ENCODE results near the gene S100A6. TPM values are rescaled to one million over a fixed set of nuclear protein-coding genes. Genes with fewer than 3 reads are reported as not detected.

The S100A6 gene
- total RNA-seq, 8 experiments from 2014 or later = 0.49 to 2,482 (median 5.7) TPM

GRCh38 chr1:153494976-153495535, 40.7 kb downstream of the S100A6 start:
- Histone ChIP-seq H3K4me1 (replicated peaks in 1 of 2) (peaks cover 0 to 9% of the 10 kb centered on the region in 2 donors), H3K27ac (no peak overlapping the region), H3K4me3 (no peak overlapping the region)
- peak; percentile 38 to 95 (median 78) for ATAC-seq (replicated peaks in 6 of 8)
- 0 to 80% (median 50%) methylated on average over 1 to 5 of the region's 6 CpGs; no CpG with 5 or more reads in 1 of the 10 experiments for WGBS, 10 experiments
- in situ Hi-C loops (cut with MboI; ENCODE audit: low pct_unique_long_range_greater_than_20kb in 2 of 9, low sequenced_read_pairs in 9 of 9, unreplicated experiment in 9 of 9) = loop anchor here in 4 of 9 experiments (10.0 to 25.0 kb wide), 2 partner anchors 133 to 140 kb away; partner anchors contain the start of gene S100A9 (in 4 of the 4)

GRCh38 chr1:153493343-153493960, 42.3 kb downstream of the S100A6 start:
- H3K27ac ChIP-seq = no peak overlapping the region
- H3K4me1 ChIP-seq (replicated peaks in 1 of 2) = peaks cover 0 to 9% of the 10 kb centered on the region in 2 donors
- in situ Hi-C loops (cut with MboI; ENCODE audit: low pct_unique_long_range_greater_than_20kb in 2 of 9, low sequenced_read_pairs in 9 of 9, unreplicated experiment in 9 of 9) = loop anchor here in 4 of 9 experiments (10.0 to 25.0 kb wide), 2 partner anchors 131 to 139 kb away; partner anchors contain the start of gene S100A9 (in 4 of the 4)
- no peak for ATAC-seq (replicated peaks in 6 of 8)
- H3K4me3 ChIP-seq = no peak overlapping the region
- WGBS, 10 experiments = 38 to 85% (median 79%) methylated on average over 2 to 6 of the region's 6 CpGs; no CpG with 5 or more reads in 2 of the 10 experiments

- no peak overlapping the region for H3K4me3 ChIP-seq
- ATAC-seq (replicated peaks in 6 of 8) = peak; percentile 38 to 79 (median 68)
- no peak overlapping the region for H3K27ac ChIP-seq
- WGBS, 10 experiments = 6 to 100% (median 69%) methylated on average over 1 to 10 of the region's 12 CpGs; no CpG with 5 or more reads in 2 of the 10 experiments
- H3K4me1 ChIP-seq (replicated peaks in 1 of 2) = peaks cover 0 to 9% of the 10 kb centered on the region in 2 donors
- in situ Hi-C loops (cut with MboI; ENCODE audit: low pct_unique_long_range_greater_than_20kb in 2 of 9, low sequenced_read_pairs in 9 of 9, unreplicated experiment in 9 of 9) = loop anchor here in 4 of 9 experiments (10.0 to 25.0 kb wide), 2 partner anchors 128 to 136 kb away; partner anchors contain the start of gene S100A9 (in 4 of the 4)
These were observed 45.3 kb downstream of the S100A6 start for GRCh38 chr1:153490272-153491051.

DNA sequence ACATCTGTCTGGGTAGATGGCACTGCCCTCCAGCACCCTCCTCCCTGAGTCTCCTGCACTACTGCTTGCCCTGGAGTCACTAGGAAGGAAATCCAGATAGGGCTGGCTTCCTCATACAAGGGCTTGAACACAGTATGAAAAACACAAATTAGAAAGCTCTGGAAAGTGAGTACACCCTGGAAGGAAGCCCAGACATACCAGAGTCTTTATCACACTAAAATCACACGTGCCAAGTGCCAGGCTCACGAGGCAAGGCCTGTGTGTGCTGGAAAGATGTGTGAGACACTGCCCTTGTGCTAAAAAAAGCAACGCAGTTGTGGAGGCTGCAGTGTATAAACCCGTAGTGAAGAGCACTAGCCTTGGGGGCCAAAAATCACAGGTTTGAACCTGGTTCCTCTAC, 47.1 kb downstream of the S100A6 start:
- no peak overlapping the region for H3K4me3 ChIP-seq
- no peak overlapping the region for H3K27ac ChIP-seq
- H3K4me1 ChIP-seq (replicated peaks in 1 of 2) = peaks cover 0 to 6% of the 10 kb centered on the region in 2 donors
- WGBS, 10 experiments = 0 to 72% (median 30%) methylated on average over 2 to 4 of the region's 4 CpGs; no CpG with 5 or more reads in 3 of the 10 experiments
- ATAC-seq (replicated peaks in 6 of 8) = no peak
- in situ Hi-C loops (cut with MboI; ENCODE audit: low pct_unique_long_range_greater_than_20kb in 2 of 9, low sequenced_read_pairs in 9 of 9, unreplicated experiment in 9 of 9) = loop anchor here in 3 of 9 experiments (25.0 kb wide), 1 partner anchor 126 kb away; the partner anchor contains the start of gene S100A9 (in 3 of the 3)

DNA sequence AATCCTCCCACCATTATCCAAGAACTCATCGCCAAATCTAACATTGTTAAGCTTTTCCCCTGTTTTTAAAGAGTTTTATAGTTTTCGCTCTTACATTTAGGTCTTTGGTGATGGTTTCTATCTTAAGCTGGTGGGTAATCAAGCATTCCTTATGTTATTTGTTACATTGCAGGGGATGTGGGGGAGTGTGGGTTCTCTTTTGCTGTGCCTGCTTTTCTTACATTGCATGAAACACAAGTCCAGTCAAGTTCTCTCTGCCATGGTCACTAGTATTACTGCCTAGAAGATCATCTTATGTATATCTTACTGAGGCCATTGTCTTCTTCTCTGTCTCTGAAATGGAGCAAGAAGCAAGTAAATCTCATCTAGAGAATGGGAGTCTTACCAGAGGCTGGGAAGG, 48.1 kb downstream of the S100A6 start:
- Histone ChIP-seq H3K27ac (no peak overlapping the region), H3K4me3 (no peak overlapping the region), H3K4me1 (replicated peaks in 1 of 2) (no peaks in the 10 kb centered on the region)
- no peak for ATAC-seq (replicated peaks in 6 of 8)
- in situ Hi-C loops (cut with MboI; ENCODE audit: low pct_unique_long_range_greater_than_20kb in 2 of 9, low sequenced_read_pairs in 9 of 9, unreplicated experiment in 9 of 9) = loop anchor here in 3 of 9 experiments (25.0 kb wide), 1 partner anchor 125 kb away; the partner anchor contains the start of gene S100A9 (in 3 of the 3)
- WGBS, 10 experiments = 67 to 100% (median 88%) methylated on average over 1 to 2 of the region's 2 CpGs; no CpG with 5 or more reads in 4 of the 10 experiments

DNA sequence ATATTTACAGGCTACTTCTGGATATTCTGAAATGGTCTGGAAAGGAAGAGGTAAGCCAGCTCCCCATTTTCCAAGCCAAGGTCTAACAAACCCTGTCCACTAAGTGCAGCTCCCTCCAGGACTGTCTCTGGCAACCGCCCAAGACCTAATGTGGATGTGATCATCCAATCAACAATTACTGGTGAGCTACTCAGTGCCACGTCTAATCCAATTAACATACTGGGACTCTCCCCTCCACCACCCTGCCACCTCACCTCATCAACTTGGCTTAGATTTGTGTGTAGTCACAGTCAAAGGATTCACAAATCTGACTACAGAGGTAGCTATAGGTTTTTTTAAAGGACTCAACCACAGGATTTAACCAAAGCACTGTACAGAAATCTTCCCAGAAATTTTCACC, 49.9 kb downstream of the S100A6 start:
- in situ Hi-C loops (cut with MboI; ENCODE audit: low pct_unique_long_range_greater_than_20kb in 2 of 9, low sequenced_read_pairs in 9 of 9, unreplicated experiment in 9 of 9) = loop anchor here in 3 of 9 experiments (25.0 kb wide), 1 partner anchor 124 kb away; the partner anchor contains the start of gene S100A9 (in 3 of the 3)

More for the DNA sequence above, 49.9 kb downstream of the S100A6 start:
- Histone ChIP-seq H3K4me3 (no peak overlapping the region), H3K27ac (no peak overlapping the region), H3K4me1 (replicated peaks in 1 of 2) (no peaks in the 10 kb centered on the region)
- ATAC-seq (replicated peaks in 6 of 8) = peak in 7 of 8 experiments; percentile 25 to 68 (median 39)
- WGBS, 10 experiments = 20 to 75% (median 55%) methylated on average over 1 to 2 of the region's 2 CpGs; no CpG with 5 or more reads in 4 of the 10 experiments

Other genes starting within 250 kb of the S100A6 start
- not detected for gene PGLYRP3, start 223.0 kb downstream of the S100A6 start, total RNA-seq
- gene PGLYRP4, start 187.2 kb downstream of the S100A6 start, total RNA-seq = under 1 TPM in 2 of 8 experiments, not detected in 6; 0.17 to 0.66 TPM
- gene S100A9, start 178.1 kb downstream of the S100A6 start, total RNA-seq = under 1 TPM in 1 of 8 experiments, not detected in 7; 0.71 TPM
- not detected for gene S100A12, start 160.4 kb downstream of the S100A6 start, total RNA-seq
- 100 to 1,000 TPM in 1 of 8 experiments, 10 to 100 TPM in 1, under 1 TPM in 2, not detected in 4; 0.29 to 281 (median 8.6) TPM for gene S100A8, start 144.9 kb downstream of the S100A6 start, total RNA-seq
- under 1 TPM in 5 of 8 experiments, not detected in 3; 0.10 to 0.66 (median 0.14) TPM for gene S100A7A, start 119.5 kb downstream of the S100A6 start, total RNA-seq
- not detected for gene S100A7, start 75.3 kb downstream of the S100A6 start, total RNA-seq
- gene S100A5, start 4.9 kb upstream of the S100A6 start, total RNA-seq = not detected
- 1,000 to 10,000 TPM in 1 of 8 experiments, 10 to 100 TPM in 1, 1 to 10 TPM in 5, under 1 TPM in 1; 0.93 to 1,152 (median 3.7) TPM for gene S100A4, start 9.8 kb upstream of the S100A6 start, total RNA-seq
- gene S100A3, start 13.3 kb upstream of the S100A6 start, total RNA-seq = 1 to 10 TPM in 2 of 8 experiments, under 1 TPM in 3, not detected in 3; 0.36 to 4.1 (median 1.00) TPM
- 1 to 10 TPM in 4 of 8 experiments, under 1 TPM in 2, not detected in 2; 0.23 to 4.5 (median 1.5) TPM for gene S100A2, start 29.9 kb upstream of the S100A6 start, total RNA-seq
- gene S100A16, start 77.1 kb upstream of the S100A6 start, total RNA-seq = 100 to 1,000 TPM in 1 of 8 experiments, 10 to 100 TPM in 1, 1 to 10 TPM in 6; 2.0 to 108 (median 7.0) TPM
- under 1 TPM in 5 of 8 experiments, not detected in 3; 0.11 to 0.66 (median 0.59) TPM for gene S100A14, start 80.3 kb upstream of the S100A6 start, total RNA-seq
- gene S100A13, start 91.5 kb upstream of the S100A6 start, total RNA-seq = 100 to 1,000 TPM in 2 of 8 experiments, 10 to 100 TPM in 6; 44.1 to 224 (median 59.6) TPM
- 1 to 10 TPM in 5 of 8 experiments, under 1 TPM in 3; 0.38 to 3.7 (median 1.5) TPM for gene S100A1, start 92.4 kb upstream of the S100A6 start, total RNA-seq
- 100 to 1,000 TPM in 4 of 8 experiments, 10 to 100 TPM in 4; 29.9 to 136 (median 99.2) TPM for gene CHTOP, start 98.1 kb upstream of the S100A6 start, total RNA-seq
- gene SNAPIN, start 122.7 kb upstream of the S100A6 start, total RNA-seq = 10 to 100 TPM; 36.1 to 93.5 (median 53.3) TPM
- 100 to 1,000 TPM; 116 to 542 (median 228) TPM for gene ILF2, start 135.0 kb upstream of the S100A6 start, total RNA-seq
- gene NPR1, start 142.7 kb upstream of the S100A6 start, total RNA-seq = under 1 TPM in 7 of 8 experiments, not detected in 1; 0.27 to 0.85 (median 0.64) TPM
- 10 to 100 TPM; 33.0 to 70.4 (median 44.9) TPM for gene INTS3, start 192.1 kb upstream of the S100A6 start, total RNA-seq
- gene SLC27A3, start 239.4 kb upstream of the S100A6 start, total RNA-seq = 10 to 100 TPM in 5 of 8 experiments, 1 to 10 TPM in 3; 5.0 to 49.7 (median 15.3) TPM